HUDEP-2 (cell line): ENCODE data around the gene IFNA1.
"Not testable (repeated sequence)": the region's sequence is repeated elsewhere in the genome, so short reads cannot be mapped to it uniquely, and the experiment has no call there.

Source experiments
- DNase-seq, 76 experiments: peaks; one replicate each; lab custom pipeline; 2025; ENCODE audit not compliant: unreplicated experiment in 76 of 76; lab: John Stamatoyannopoulos, UW

Gene IFNA1

DNA sequence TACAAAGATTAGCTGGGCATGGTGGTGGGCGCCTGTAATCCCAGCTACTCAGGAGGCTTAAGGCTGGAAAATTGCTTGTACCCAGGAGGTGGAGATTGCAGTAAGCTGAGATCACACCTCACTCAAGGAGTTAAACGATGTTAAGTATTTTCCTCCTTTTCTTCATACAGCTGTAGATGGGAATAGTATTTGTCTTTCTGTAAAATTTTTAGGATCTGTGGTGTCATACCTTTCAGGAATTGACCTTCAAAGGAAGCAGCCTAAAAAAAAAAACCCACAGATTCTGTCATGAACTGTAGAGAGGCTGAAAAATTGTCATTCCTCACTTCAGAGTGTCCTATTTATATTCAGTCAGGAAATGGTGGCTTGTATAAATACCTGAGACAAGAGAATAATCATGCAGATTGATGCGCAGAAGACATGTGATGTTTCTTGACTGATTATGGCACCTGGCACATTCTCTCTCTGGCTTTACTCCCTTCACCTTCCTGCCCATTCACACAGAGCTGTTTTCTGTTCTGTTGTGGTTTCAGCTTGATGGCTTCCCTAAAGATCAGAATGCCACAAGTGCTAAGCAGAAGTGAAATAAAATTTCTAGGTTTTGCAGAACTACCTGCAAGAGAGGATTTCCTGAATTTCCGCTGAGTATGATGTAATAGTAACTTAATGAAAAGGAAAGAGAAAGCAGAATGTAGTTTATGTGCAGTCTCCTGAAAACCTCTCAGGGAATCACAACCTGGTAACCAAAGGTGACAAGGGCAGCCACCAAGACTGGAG is 3.8 kb downstream of the IFNA1 start:
- DNase-seq: no peak

GRCh38 chr9:21449312-21449711 is 9.1 kb downstream of the IFNA1 start:
- not testable (repeated sequence) for DNase-seq

GRCh38 chr9:21450733-21451394 is 10.6 kb downstream of the IFNA1 start:
- no peak for DNase-seq

DNA sequence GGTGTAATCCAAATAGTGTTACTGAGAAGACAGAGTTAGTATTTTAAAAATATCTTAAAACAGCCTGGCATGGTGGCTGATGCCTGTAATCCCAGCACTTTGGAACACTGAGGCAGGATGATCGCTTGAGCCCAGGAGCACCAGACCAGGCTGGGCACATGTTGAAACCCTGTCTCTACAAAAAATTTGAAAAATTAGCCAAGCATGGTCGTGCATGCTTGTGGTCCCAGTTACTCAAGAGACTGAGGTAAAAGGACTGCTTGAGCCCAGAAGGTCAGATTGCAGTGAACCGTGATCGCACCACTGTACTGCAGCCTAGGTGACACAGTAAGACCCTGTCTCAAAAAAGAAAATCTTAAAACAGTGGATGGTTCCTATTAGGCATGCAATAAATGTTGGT is 12.4 kb downstream of the IFNA1 start:
- DNase-seq: no peak

DNA sequence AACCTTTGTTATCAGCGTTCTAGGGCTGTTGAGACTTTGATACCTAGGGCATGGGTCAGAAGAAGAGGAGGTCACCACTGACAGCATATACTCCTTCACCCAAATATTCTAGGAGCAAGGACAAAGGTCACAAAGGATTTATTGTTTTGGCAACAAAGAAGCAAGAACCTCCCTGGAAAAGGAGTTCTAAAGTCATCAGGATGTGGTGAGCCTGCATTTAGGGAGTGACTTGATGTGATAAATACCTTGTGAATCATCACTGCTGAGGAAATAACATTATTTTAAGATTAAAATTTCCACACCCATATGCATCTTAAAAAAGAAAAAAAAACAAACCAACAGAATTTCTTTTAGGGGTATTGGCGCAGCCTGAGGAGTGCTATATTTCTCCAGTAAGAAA is 13.9 kb downstream of the IFNA1 start:
- no peak for DNase-seq

DNA sequence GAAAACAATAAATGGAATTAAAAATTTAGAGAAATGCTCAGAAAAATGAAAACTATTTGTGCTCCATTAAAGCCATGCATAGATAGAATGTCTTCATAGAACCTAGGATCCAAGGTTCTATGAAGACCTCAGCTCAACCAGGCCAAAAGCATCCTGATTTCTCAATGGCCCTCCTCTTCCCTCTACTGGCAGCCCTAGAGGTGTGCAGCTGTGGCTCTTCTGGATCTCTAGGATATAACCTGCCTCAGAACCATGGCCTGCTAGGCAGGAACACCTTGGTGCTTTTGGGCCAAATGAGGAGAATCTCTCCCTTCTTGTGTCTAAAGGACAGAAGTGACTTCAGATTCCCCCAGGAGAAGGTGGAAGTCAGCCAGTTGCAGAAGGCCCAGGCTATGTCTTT is 15.1 kb downstream of the IFNA1 start:
- peak in 7 of 76 experiments; percentile 1 to 22 (median 4) for DNase-seq

- DNase-seq: no peak
Observed at GRCh38 chr9:21461377-21461776, 21.1 kb downstream of the IFNA1 start.

DNA sequence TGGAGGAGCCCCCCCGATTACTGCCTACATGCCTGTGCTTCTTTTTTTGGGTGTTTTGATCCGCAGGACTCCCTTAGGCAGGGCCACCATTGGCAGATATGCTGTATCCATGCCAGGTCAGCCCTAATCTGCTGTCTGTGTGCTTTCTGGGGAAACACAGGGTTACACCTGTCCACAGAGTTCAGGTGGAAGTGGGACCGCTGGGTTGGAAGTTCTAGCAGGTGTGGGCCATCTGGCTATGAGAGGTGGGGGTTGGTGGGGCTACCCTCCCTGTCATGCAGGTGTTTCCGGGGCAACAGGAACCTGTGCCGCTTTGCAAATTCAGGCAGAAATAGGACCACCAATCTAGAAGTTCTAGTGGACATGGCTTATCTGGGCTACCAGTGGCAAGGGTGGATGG is 24.9 kb downstream of the IFNA1 start:
- no peak for DNase-seq

- DNase-seq: peak in 13 of 76 experiments; percentile 1 to 61 (median 17)
Observed at GRCh38 chr9:21465859-21466518, 25.8 kb downstream of the IFNA1 start.

GRCh38 chr9:21470126-21470525 is 29.9 kb downstream of the IFNA1 start:
- no peak for DNase-seq

DNA sequence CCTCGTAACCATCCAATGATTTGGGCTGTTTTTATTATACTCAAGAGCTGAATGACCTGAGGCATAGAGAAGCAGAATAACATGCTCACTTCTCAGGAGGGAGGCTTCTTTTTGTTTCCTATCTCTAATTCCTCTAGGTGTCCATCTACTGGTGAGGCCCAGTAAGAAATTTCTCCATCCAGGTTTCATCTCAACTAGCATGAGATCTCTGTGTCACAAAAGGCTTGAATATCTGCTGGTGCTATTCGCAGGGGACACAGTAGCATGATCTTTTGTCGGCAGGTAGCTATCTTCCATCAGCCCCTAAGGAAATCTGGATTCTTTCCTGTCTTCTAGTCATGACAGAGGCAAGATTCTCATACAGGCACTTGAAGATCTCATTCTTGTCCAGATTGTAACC is 33.0 kb downstream of the IFNA1 start:
- DNase-seq: no peak

DNA sequence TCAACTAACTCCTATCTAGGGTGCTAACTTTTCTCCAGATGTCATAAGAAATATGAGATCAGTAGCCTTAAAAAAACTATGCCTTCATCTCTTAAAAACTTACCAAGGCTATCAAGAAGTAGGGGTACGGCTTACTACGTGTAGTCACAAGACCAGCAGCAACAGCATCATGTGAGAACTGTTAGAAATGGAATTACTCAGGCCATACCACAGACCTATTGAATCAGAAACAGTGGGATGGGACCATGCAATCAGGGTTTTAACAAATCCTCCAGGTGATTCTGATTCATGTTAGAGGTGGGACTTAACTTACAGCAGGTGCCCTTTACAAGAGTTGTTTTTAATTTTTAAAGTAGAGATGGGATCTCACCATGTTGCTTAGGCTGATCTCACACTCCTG is 37.2 kb downstream of the IFNA1 start:
- no peak for DNase-seq

- no peak for DNase-seq
Observed at GRCh38 chr9:21479152-21479702, 39.0 kb downstream of the IFNA1 start.

DNA sequence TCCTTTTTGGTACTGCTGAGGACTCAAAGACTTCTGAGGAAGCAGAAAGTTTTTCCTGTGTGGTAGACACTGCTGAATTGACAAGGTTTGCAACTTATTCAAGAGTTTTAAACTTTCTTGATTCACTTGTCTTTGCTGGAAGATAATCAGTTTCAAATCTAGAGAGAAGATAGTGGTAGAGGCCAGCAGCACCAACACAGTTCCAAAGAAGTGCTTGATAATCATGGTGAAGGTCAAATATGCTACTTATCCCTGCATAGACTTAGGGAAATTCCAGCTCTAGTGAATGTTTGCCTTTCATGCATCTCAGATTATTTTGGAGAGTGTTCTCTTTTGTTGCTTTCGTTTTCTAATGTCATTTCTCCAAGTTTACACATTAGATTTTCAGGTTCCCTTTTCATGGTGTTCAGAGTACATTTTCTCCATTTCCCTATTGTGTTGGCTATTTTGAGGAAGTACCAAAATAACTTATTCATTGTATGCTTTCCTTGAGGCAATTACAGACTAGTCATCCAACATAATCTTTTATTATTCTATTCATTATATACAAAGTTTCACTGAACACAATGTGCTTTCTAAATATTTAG is 41.3 kb downstream of the IFNA1 start:
- no peak for DNase-seq

GRCh38 chr9:21482213-21482612 is 42.0 kb downstream of the IFNA1 start, which contains the start of gene IFNE:
Gene IFNE, minus strand, starts transcription at chr9:21482313. Its CDS starts 619 bp downstream, at chr9:21481694.
- no peak for DNase-seq
